Medulla oblongata (tissue), 1 donor: ENCODE results near the gene TAF11L13.

Source experiments
- DNase-seq: peaks from one replicate; pipeline ENCODE4 v3.0.0-alpha.2; 2015; ENCODE audit errors: extremely low spot score

Gene TAF11L13

DNA sequence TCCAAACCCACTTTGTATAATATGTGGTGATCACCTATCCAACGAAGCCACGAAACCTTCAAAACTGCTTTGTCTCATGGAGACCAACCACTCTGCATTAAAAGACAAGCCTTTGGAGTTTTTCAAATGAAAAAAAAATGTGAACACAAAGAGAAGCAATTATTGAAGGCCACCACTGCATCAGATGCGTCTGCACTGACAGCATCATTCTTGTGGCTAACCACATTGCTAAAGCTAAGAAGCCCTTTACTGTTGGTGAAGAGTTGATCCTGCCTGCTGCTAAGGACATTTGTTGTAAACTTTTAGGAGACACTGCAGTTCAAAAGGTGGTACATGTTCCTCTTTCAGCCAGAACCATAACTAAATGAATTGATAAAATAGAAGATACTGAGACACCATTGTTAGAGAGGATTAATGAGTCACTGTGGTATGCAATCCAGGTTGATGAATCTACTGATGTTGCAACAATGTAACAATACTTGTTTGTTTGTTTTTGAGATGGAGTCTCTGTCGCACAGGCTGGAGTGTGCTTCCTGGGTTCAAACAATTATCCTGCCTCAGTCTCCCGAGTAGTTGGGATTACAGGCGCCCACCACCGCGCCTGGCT is 47.8 kb downstream of the TAF11L13 start:
- DNase-seq: no peak

DNA sequence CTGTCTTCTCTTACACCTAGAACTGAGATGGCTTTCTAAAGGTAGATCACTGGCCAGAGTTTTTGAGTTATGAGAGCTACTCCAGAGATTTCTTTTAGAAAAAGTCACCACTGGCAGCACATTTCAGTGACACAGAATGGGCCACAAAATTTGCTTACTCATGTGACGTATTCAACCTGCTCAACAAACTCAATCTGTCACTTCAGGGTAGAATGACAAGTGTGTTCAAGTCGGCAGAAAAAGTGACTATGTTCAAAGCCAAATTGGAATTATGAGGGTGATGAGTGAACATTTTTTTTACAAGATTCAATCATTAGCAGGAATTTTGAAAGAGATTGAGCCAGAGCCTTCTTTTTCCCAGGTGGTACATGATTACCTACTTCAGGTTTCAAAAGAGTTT is 48.8 kb downstream of the TAF11L13 start:
- DNase-seq: no peak
